GM18520 (cell line): ENCODE measurements around the gene SPAG6.
"Not testable (repeated sequence)": the region's sequence is repeated elsewhere in the genome, so short reads cannot be mapped to it uniquely, and the experiment has no call there.

Source experiments
- ATAC-seq: cut with Tn5 transposase; IDR thresholded peaks from one replicate; pipeline ENCODE4 v1.9.1; 2021; ENCODE audit not compliant: unreplicated experiment

Gene SPAG6

DNA sequence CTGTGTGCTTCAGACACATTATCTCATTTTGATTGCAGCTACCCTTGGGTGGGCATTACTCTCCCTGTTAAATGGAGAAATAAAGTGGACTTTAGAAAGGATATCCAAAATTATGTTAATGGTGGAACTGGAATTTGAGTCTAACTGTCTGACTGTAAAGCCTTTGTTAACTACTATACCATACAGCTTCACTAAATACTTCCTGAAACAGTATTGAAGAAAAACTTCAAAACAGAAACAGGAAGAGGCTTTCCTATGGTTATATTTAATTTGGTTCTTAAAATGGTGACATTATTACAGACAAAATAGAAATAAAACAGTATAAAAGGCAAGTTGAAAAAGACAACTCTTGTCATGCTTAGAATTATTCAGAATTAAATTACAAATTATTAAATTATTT is 25.0 kb downstream of the SPAG6 start:
- ATAC-seq = no peak

DNA sequence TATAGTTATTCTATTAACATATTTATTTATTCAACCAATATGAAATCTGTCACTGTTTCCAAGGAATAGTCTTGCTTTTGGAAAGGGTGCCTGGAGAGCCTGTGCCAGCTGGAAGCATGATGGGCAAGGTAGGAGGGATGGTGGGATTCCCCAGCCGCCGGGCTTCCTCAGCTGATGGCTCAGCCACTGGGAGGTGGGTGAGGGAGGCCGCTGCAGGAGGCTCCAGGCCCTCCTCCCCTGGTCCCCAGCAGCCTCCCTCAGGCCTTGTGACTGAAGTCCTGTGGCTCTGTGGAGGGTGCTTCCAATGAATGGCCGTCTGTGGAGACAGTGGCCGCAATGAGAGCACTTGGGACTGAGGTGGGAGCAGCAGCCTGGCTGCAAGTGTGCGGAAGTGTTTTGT is 27.0 kb downstream of the SPAG6 start:
- ATAC-seq = no peak

DNA sequence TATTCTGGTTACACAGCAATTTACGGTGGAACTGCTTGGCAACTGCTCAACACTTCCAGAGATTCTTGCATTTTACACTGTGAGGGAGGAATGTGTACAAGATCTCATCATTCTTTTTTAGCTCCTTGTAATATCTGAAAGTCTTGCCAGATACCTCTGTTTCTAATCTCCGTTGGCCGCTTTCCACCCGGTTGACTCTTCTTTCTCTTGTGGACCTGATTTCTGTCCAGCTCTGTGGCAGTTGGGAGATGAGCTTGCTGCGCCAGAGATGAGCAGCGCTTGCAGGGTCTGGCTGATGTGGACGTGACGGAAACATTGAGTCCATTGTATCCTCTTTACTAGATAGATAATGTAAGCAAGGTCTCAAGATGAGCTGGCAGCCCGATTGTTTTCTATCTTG is 27.6 kb downstream of the SPAG6 start:
- no peak for ATAC-seq

DNA sequence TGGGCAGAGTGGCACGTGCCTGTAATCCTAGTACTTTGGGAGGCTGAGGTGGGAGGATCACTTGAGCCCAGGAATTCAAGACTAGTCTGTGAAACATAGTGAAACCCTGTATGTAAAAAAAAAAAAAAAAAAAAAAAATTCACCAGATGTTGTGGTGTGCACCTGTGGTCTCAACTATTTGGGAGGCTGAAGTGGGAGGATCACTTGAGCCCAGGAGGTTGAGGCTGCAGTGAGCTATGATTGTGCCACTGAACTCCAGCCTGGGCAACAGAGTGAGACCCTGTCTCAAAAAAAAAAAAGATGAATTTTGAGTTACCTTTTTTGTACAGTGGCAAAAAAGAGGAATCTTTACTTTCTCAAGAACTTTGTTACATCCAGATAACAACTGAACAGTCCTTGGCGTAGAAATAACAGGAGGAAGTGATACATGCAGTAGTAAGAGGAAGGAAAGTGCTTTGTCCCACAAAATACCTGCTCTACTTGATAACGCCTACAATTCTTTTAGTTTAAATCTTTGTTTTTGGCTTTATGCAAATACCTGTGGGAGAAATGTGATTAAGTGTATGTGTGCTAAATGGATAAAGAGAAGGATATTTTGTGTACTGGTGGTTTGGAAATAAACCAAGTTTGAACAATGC is 29.3 kb downstream of the SPAG6 start:
- ATAC-seq = no peak

DNA sequence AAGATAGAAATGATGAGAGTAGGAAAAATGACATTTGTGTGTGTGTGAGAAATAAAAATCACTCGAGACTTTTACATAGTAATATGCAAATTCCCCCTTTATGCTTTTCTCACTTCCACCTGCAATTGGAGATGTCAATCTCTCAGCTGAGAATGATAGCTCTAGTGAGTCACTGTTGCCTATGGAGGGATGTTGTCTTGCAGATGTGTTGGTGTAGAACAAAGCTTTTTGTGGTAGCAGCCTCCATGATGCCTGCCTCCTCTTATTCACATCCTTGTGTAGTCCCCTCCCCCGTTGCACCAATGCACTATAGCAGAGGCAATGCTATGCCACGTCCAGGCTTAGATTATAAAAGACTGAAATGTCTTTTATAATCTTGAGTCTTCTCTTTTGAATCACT is 33.8 kb downstream of the SPAG6 start:
- ATAC-seq = peak; percentile 38

DNA sequence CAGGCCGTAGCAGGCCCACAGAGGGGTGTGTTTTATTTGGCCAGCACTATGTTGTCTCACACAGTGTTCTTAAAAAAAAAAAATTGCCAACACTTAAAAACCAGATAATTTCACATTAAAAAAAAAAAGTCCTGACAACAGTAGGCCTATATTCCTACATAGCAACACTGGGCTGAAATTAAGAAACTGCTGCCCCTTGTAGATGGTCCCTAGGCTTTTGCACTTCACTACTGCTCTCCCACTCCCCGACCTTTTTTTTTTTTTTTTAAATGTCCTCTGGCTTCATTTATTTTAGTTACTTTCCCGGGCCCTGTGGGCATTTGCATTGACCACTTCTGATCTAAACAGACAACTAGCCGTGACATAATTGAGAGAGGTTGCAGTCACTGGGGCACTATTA is 36.0 kb downstream of the SPAG6 start:
- no peak for ATAC-seq

DNA sequence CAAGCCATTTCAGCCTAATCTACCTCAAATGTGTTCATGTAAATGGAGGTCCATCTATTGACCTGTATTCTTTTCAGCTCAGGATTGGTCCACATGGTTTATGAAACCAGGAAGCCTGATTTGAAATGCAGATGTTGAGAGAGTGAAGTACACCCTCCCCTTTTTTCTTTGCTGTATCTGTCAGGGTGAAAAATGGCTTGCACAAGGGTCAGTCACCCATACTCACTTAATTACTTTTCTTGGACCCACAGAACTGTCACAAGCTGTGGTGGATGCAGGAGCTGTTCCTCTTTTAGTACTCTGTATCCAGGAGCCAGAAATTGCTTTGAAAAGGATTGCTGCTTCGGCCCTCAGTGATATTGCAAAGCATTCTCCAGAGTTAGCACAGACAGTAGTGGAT is 41.2 kb downstream of the SPAG6 start:
- no peak for ATAC-seq

DNA sequence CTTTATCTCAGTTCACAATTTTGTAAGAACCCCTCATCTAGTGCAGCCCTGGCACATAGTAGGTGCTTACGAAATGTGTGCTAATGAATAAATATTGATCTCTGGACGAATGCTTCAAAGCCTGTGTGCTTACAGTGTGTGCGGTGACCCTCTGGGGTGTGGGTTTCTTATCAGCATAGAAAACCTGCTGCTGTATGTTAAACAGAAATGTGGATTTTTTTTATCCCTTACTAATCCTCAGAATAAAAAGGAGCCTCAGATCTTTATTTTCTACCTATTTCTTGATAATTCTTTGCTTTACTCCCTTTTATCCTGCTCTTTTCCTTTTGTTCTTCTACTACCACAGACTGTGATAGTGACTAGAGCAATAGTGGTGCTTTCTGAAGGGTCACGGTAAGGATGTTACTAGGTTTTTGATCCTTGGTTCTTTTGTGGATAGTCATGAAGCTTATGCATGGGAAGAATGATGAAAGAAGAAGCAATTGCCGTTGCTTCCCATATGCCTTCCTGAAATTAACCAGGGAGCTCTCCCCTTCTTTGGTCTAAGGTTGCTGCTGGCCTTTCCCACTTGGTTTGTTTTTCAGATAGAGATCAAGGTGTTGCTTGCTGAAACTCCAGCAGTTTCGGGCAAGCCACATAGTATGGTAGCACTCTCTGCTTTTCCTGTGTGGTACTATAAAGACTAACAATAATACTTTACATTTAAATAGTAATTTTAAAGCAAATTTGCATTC is 44.7 kb downstream of the SPAG6 start:
- no peak for ATAC-seq

DNA sequence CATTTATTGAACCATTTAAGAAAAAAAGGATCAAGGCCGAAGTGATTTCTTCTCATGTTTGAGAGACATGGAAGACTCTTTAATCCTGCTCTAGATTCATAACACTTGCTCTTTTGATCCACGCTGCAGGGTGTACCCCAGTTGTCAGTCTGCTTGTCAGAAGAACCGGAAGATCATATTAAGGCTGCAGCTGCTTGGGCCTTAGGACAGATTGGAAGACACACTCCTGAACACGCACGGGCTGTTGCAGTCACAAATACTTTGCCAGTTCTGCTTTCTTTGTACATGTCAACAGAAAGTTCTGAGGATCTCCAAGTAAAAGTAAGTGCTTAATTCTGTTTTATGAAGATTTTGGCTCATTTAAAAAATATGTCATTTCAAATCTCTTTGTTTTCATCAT is 46.3 kb downstream of the SPAG6 start:
- ATAC-seq = no peak

DNA sequence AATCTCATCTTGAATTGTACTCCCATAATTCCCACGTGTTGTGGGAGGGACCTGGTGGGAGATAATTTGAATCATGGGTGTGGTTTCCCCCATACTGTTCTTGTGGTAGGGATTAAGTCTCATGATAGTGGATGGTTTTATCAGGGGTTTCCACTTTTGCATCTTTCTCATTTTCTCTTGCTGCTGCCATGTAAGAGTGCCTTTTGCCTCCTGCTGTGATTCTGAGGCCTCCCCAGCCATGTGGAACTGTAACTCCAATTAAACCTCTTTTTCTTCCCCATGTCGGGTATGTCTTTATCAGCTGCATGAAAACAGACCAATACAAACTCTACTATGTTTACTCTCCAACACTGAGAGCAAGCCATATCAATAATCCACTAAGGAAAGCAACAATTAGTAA is 50.9 kb downstream of the SPAG6 start:
- not testable (repeated sequence) for ATAC-seq

DNA sequence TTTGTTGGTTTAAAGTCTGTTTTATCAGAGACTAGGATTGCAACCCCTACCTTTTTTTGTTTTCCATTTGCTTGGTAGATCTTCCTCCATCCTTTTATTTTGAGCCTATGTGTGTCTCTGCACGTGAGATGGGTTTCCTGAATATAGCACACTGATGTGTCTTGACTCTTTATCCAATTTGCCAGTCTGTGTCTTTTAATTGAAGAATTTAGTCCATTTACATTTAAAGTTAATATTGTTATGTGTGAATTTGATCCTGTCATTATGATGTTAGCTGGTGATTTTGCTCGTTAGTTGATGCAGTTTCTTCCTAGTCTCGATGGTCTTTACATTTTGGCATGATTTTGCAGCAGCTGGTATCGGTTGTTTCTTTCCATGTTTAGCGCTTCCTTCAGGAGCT is 61.6 kb downstream of the SPAG6 start:
- not testable (repeated sequence) for ATAC-seq

DNA sequence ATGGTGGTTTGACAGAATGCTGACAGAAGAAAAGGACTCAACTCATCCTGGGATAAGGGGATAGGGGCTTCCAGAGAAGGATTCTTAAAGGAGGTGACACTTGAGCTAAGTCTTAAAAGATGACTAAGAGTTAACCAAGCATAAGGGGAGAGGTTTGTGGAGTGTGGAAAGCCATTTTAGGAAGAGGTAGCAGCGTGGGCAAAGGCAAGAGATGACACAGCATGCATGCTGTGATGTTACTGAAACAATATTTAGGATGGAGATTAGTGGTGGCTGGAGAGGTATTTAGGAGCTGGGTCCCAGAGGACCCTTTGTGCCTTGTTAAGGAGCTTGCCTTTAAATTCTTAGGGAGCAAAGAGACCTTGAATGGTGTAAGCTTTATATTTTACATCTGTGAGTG is 65.1 kb downstream of the SPAG6 start:
- no peak for ATAC-seq

DNA sequence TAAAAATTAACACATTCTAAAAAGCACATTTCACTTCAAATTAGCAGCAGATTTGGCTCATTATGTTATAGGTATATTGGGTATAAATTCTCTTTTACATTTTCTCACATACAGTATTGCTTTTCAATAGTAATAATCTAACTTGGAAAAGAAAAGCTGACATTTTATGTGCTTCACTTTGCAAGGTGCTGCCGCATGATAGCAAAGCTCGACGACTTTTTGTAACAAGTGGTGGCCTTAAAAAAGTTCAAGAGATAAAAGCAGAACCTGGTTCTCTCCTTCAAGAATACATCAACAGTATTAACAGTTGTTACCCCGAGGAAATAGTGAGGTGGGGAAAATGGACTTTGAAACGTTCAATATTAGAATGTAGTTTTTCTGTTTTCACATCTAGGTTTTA is 65.5 kb downstream of the SPAG6 start:
- ATAC-seq = no peak

DNA sequence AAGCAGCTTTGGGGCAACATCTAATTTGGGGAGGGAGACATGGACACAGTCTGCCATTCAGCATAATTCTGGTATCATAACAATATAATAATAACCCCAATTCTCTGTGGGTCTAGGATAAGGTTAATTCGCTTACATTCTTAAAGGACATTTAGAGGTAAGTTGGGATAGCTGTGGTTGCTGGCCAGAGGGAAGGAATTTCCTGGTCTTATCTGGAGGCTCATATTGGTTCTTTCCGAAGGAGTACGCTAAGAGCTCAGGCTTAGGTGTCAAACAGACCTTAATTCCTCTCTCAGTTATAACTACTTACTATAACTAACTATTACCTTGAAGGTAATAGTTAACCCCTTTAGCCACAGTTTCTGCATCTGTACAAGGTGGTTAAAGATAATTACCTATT is 68.8 kb downstream of the SPAG6 start:
- ATAC-seq = no peak

DNA sequence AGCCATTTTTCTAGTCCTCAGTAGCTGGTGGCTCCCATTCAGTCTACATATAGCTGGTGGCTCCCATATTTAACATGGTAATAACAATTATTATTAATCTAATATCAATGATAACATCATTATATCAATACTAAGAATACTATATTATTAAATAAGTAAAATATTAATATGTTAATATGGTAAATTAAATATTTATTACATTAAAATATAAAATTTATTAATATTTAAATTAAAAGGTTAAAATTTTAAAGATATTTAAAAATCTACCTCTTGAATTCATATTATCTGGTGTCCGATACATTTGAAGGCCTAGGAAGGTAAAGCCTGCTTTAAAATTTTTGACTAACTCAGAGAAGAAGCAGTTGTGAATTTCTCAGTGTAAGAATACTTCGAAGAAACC is 69.8 kb downstream of the SPAG6 start:
- ATAC-seq = no peak

DNA sequence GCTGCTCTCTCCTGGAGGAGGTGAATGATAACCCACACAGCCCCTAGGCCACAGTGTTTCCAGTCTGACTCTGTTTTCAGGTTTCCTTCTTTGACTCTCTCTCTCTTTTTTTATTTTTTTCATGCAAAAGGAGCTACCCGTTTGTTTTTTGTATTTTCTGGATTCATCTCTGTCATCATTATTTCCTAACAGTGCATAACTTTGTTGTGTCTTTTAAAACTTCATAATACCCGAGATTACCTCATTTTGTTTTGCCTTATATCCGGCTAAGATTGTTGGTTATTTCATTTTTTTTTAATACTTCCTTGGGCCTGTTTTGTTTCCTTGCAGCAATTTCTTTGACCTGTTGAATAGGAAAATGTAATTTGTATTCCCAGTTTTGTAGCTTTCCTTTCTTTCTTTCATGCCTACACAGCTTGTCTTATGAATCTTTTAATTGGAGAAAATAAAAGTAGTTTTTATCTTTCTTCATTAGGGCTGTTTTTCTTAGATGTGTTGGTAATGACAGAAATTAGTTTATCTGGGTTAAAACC is 72.5 kb downstream of the SPAG6 start:
- no peak for ATAC-seq

DNA sequence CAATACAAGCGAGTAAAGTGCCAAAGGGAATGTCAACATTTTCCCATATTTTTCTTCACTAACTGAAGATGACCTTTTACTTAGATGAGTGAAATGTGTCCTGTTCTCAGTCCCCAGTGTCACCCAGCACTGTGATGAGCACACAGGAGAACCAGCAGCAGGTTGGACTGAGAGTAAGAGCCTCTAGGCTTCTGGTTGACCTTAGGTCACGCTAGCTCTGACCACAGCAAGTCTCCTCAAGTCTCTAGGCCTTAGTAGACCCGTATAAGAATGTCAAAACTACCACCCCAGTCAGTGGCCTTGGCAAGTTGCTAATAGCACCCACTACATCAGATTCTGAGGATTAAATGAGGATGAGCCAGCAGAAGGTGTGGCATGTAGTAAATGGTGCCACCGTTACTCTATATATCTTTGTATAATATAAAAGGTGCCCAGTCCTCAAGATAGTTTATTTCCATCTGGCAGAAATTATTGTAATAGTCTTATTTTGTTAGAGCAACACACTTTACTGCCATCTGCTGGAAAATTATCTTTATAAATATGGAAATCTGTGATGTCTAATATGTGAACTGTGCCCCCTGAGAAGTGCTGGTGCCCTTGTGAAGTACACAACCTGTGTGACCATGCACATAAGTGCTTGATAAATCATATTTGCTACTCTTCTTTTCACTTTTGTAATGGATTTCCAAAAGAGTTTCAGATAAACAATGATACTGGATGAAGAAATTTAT is 75.7 kb downstream of the SPAG6 start:
- ATAC-seq = no peak

DNA sequence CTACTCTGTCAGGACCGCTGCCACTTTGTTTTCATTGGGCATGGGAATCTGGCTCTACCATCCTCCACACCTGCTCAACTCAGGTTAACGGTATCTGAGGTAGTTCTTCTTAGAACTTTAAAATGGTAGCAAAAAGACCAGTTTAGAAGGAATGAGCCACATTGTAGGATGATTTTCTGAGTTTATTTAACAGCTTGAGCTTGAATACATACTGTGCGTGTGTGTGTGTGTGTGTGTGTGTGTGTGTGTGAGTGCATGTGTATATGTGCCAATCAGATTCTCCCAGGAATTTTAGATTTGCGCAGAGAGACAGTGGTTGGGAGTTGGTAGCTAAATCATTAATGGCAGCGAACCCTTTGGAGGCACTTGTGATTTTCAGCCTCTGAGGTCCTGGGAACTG is 81.4 kb downstream of the SPAG6 start:
- no peak for ATAC-seq

DNA sequence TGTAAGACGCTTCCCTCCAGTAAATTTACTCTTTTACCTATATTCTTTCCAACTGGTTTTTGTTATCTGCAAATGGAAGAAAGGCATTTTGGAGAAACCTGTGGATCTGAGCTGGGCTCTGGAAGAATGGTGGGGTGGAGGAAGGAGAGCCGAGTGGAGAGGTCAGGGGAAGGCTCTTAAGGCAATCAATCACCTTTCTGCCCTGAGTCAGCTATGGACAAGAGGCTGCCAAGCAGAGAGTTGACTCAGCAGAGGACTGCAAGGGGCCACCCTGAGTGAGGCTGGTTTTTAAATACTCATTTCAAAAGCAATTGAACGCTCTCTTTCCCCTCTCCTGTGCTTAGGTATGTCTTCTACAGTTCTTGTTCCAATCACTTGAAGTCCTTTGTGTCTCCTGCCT is 81.8 kb downstream of the SPAG6 start:
- peak; percentile 73 for ATAC-seq

DNA sequence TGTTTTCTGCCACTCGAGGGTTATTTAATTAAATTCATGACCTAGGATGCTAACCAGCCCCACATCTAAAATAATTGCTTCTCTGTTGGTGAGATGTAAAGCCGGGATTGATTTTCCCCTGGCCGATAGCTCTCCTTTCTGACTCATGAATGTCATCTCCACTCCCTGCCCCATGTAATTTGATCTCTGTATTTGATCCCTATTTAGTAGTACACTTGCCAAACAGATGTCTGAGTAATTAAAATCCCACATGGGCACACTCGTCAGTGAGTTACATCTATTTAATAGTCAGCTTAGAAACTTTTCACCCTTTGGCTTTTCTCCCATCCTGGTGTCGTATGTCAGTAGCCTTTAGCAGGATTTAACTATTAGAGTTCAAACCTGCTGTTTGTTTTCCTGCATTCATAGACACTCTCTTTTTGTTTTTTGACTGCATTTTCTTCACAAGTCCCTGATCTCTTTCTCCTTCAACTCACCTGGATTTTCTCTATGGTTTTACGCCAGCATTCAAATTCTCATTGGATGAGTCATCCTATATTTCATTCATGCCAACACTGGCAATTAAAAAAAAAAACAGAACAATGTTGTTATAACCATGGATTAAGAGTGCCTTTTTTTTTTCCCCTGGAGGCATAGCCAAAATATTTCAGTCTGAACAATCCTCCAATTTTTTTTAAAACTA is 82.7 kb downstream of the SPAG6 start:
- no peak for ATAC-seq

DNA sequence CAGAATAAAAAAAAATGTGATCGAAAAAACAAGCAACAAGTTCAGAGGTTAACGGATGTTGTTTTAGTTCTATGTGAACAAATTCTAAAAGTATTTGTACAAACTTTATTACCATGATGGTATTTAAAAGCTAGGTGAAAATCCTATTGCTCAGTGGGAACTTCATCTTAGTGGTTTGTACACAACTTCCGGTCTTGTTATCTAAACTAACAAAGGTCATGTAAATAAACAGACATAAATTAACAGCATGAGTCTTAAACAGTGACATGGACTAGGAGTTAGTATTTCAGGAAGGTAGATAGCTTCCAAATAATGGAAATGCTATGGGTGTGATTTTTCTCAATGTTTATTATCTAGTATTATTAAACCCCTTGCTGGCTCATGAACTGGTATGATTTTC is 83.8 kb downstream of the SPAG6 start:
- ATAC-seq = no peak
